NCI-H1092 (cell line): ENCODE results near the gene SLC17A1.
A peak's percentile ranks its signal among the peaks of the same experiment; 100 is the strongest.

Experiments
- DNase-seq: peaks from one replicate; lab custom pipeline; 2025; lab: John Stamatoyannopoulos, UW

Gene SLC17A1

DNA sequence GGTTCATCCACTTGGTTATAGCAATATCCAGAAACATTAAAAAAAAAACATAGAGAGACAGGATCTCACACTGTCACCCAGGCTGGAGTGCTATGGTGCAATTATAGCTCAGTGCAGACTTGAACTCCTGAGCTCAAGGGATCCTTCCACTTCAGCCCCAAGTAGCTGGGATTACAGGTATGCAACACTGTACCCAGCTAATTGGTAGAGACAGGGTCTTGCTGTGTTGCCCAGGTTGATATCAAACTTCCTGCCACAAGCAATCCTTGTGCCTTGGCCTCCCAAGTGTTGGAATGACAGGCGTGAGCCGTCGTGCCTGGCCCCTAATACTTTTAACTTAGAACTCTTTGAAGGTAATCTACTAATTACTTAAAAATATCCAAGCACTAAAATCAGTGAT is 818 bp upstream of the SLC17A1 start:
- no peak for DNase-seq

DNA sequence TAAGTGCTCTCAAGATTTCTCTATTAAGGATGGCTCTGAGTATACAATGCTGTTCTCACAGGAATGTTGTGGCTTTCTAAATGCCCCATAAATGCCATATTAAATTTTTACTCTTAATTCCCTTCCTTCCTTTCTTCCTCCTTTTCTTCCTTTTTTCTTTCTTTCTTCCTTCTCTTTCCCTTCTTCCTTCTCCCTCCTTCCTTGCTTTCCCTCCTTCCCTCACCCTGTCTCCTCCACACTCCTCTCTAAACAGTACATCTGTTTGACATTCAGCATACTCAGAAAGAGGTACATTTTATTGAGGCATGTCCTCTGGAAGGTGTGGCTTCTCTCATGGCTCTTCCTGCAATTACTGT is 433 bp upstream of the SLC17A1 start:
- no peak for DNase-seq

GRCh38 chr6:25830458-25830857 is 1.4 kb downstream of the SLC17A1 start:
- DNase-seq: no peak

DNA sequence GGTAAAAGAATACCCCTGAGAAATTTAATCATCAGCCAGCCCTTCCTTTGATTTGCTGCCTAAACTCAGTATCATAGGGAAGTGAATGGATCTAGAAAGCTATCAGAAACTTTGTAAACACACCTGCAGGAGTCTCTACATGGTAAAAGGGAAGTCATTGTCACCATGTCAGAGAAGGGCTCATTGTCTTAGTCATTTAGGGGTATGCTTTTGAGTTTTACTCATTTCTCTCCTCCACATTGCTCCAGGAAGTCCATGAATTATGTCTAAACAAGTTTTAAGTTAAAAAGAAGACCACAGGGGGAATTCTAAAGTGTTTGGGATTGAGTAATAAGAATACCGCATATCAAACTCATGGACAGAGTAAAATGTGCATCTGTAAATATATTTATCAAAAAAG is 2.5 kb downstream of the SLC17A1 start:
- DNase-seq: no peak

DNA sequence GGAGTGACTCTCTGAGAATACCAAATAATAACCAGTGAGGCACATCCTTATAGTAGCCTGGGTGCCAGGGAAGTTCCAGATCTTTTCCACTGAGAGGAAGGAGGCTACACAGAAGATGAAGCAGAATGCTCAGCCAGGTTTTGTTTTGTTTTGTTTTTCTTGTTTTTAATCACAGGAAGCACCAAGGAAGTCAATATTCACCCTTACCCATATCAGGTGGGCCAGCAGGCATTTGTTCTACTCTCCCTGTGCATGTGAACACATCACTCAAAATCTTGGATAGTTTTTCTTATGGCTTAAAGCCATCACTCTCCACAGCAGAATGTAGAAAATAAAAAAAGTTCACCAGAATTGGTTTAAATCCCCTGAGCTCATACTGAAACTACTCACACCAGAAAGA is 10.5 kb downstream of the SLC17A1 start:
- DNase-seq: no peak

DNA sequence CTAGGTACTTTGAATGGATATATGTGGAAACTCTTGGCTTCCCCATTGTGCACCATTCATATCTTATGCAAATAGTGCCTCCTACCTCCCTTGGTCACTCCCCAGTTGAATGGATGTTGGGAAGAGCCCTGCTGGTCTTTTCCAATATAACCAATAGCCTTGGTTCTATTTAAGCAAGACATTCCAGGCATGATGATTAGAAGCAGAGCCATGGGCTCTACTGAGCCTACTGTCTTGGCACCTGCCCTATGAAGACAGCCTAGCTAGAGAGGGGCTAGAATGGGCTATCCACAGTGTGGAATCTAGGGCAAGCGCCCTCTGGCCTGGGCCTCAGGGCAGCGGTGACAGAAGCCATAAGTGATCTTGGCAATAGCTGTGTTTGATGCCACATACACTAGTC is 15.6 kb downstream of the SLC17A1 start:
- DNase-seq: no peak

DNA sequence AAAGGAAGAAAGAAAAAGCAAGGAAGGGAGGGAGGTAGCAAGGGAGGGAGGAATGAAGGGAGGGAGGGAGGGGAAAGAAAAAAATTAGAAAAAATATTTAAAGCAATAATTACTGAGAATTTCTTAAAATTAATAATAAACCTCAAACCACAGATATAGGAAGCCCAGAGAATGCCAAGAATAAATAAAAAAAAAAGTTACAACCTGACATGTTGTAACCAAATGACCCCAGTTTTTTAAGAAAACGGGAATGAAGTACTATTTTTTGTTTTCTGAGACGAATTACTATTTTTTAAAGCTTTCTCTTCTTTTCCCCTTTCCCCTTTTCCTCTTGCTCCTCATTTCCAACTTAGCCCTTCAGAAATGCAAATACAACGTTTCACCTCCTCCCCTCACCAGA is 16.7 kb downstream of the SLC17A1 start:
- no peak for DNase-seq

- no peak for DNase-seq
These were observed 27.0 kb downstream of the SLC17A1 start for GRCh38 chr6:25804804-25805203.

- no peak for DNase-seq
These were observed 30.4 kb downstream of the SLC17A1 start for GRCh38 chr6:25801436-25801835.

- peak; percentile 4 for DNase-seq
These were observed 37.1 kb downstream of the SLC17A1 start for GRCh38 chr6:25794784-25795183.

GRCh38 chr6:25793970-25794369 is 37.9 kb downstream of the SLC17A1 start:
- no peak for DNase-seq

DNA sequence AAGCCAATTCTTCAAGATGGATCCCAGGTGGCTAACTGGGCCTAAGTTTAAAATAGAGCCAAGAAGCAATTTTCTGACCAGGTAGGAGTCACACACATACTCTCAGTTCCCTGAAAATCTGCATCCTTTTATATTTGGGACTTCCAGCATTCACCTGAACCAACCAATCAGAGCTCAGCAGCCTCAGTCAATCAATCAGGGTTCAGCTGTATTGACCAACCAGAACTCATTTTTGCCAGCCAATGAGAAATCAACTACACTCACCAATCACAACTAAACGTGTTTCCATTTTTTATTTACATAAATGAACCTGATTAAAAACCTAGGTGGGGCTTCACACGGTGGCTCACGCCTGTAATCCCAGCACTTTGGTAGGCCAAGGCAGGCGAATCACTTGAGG is 39.8 kb downstream of the SLC17A1 start:
- DNase-seq: no peak

- DNase-seq: no peak
These were observed 42.4 kb downstream of the SLC17A1 start for GRCh38 chr6:25789475-25789874.

DNA sequence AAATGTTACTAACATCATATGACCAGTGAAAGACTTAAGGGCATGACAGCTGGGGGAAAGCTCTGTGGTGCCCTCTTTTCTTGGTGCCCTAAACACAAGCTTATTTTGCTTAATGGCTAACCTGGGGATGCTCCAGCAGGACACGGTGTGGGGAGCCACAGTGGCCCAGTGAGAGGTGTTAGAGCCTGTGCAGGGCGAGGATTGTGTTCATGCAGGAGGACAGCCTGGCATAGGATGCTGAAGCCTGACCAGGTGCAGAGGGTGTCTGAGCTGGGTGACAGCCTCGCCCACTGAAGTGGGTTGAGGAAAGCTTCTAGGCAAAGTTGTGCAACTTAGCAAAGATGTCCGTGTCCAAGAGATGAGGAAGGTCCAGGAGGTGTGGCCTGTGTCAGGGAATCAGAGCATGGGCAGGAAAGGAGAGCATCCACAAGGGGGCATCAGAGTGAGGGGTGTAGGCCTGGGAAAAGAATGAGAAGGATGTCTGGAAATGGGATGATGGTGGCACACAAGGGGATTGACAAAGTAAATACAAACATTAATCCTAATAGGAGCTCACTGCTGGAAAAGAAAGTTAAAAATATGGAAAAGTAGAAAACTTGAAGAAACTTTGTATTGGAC is 43.4 kb downstream of the SLC17A1 start:
- DNase-seq: no peak

DNA sequence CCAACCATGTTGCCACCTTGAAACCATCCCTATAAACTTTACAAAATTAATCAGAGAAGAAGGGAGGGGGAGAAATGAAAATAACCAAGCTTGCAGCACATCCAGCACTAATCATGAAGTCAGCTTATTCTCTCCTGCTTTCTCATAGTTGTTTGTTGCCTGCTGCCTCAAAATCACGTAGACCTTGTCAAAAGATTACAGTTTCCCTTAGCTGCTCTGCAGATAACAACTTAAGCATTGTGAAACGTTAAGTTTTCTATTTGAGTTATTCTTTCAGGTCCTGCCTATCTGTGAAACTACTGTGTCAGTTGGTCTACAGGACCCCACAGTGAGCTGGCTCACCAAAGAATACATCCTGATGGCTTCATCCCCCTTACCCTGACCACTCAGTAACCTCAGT is 44.4 kb downstream of the SLC17A1 start:
- DNase-seq: no peak

- no peak for DNase-seq
These were observed 50.7 kb downstream of the SLC17A1 start for GRCh38 chr6:25781134-25781533.

GRCh38 chr6:25777856-25778649 is 53.8 kb downstream of the SLC17A1 start:
- DNase-seq: no peak

DNA sequence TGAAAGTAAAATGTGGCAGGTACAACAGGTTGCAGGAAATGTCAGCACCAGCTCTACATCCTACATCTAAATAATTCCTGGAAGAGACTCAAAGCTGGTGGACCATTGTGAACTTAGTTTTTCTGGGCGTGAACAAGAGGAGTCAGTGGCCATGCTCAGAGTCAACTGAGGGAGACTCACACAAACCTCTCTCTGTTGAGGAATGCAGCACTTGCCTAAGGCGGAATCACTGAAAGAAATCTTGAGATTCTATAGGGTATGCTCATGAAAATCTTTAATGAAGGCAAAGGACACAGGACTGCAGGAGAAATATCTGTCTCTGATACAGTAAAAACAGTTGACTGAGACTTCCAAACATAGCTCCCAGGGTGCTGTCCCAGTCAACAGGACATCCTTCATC is 54.8 kb downstream of the SLC17A1 start:
- DNase-seq: no peak

- DNase-seq: no peak
These were observed 57.6 kb downstream of the SLC17A1 start for GRCh38 chr6:25774120-25774715.

GRCh38 chr6:25769983-25770382 is 61.9 kb downstream of the SLC17A1 start:
- DNase-seq: no peak

- no peak for DNase-seq
These were observed 63.3 kb downstream of the SLC17A1 start for GRCh38 chr6:25768566-25768965.

DNA sequence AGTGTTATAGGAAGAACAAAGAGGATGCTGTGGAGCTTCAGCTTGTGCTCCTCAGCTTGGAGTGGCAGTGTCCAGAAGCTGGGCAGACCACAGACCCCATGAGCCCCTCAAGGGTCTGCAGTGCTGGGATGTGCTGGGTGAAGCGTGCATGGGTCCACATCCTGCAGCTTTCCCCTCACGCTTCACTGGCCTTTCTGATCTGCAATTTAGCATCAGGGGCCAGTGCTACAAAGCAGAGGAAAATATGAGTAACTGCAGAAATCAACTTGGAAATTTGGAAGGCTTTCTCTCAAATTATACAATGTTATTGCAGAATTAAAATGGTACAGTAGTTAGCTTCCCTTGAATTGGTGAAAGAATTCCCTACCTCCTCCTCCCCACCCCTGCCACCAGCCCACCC is 67.2 kb downstream of the SLC17A1 start:
- no peak for DNase-seq

GRCh38 chr6:25757936-25758642 is 73.8 kb downstream of the SLC17A1 start:
- DNase-seq: no peak
